Measurements from ENCODE around the gene ARID4B.

GRCh38 chr1:235331401-235331800, 3.4 kb upstream of the ARID4B start:
- no peak for TF ChIP-seq CTCF (IDR thresholded peaks at IDR 0.05)
- TF ChIP-seq POLR2A (IDR thresholded peaks at IDR 0.05), result no peak
- no peak for TF ChIP-seq POLR2AphosphoS5 (IDR thresholded peaks at IDR 0.05)

Measured in gastroesophageal sphincter (tissue), 3 donors.